HG03103 (cell line): ENCODE data around the gene EFCAB13.

ENCODE experiments used
- ATAC-seq: cut with Tn5 transposase; IDR thresholded peaks from one replicate; pipeline ENCODE4 v1.9.1; 2021; ENCODE audit warnings: low read depth; ENCODE audit not compliant: unreplicated experiment

EFCAB13 gene

GRCh38 chr17:47323382-47324223 is at the start of gene EFCAB13:
TSS of gene EFCAB13 (plus strand) at chr17:47323955. CDS start at chr17:47328354, 4,399 bp downstream.
- peak; percentile 81 for ATAC-seq

- ATAC-seq = no peak
Measured at GRCh38 chr17:47274319-47275069, 49.3 kb upstream of the EFCAB13 start.

GRCh38 chr17:47275245-47275984 is 48.3 kb upstream of the EFCAB13 start:
- no peak for ATAC-seq

- no peak for ATAC-seq
Measured at GRCh38 chr17:47276444-47276843, 47.3 kb upstream of the EFCAB13 start.

GRCh38 chr17:47276868-47277267 is 46.9 kb upstream of the EFCAB13 start:
- ATAC-seq = no peak

- no peak for ATAC-seq
Measured at GRCh38 chr17:47277921-47278320, 45.8 kb upstream of the EFCAB13 start.

- no peak for ATAC-seq
Measured at GRCh38 chr17:47278561-47278960, 45.2 kb upstream of the EFCAB13 start.

- ATAC-seq = no peak
Measured at GRCh38 chr17:47279062-47279801, 44.5 kb upstream of the EFCAB13 start.

GRCh38 chr17:47280072-47280811 is 43.5 kb upstream of the EFCAB13 start:
- no peak for ATAC-seq

- no peak for ATAC-seq
Measured at GRCh38 chr17:47281216-47281615, 42.5 kb upstream of the EFCAB13 start.

GRCh38 chr17:47285003-47285402 is 38.8 kb upstream of the EFCAB13 start:
- ATAC-seq = no peak

- peak; percentile 48 for ATAC-seq
Measured at GRCh38 chr17:47286198-47286914, 37.4 kb upstream of the EFCAB13 start.

- ATAC-seq = no peak
Measured at GRCh38 chr17:47287068-47287467, 36.7 kb upstream of the EFCAB13 start.

GRCh38 chr17:47287639-47288038 is 36.1 kb upstream of the EFCAB13 start:
- no peak for ATAC-seq

GRCh38 chr17:47288531-47289116 is 35.1 kb upstream of the EFCAB13 start:
- ATAC-seq = no peak

GRCh38 chr17:47289302-47289701 is 34.5 kb upstream of the EFCAB13 start:
- no peak for ATAC-seq

- ATAC-seq = no peak
Measured at GRCh38 chr17:47290870-47291241, 32.9 kb upstream of the EFCAB13 start.

GRCh38 chr17:47291242-47291873 is 32.4 kb upstream of the EFCAB13 start:
- ATAC-seq = no peak
